ENCODE data around the gene C19orf47. TPM values are rescaled to one million over a fixed set of nuclear protein-coding genes. Genes with fewer than 3 reads are reported as not detected.

Gene C19orf47
- total RNA-seq, 2 experiments from 2014 or later = 15.6 to 33.8 TPM

- H4K20me1 ChIP-seq (ENCODE audit: insufficient read depth, low read length) = no peaks in the 10 kb centered on the region
- intact Hi-C loops (cut with micrococcal nuclease; ENCODE audit: unreplicated experiment) = no loop called here
- no TSS peak for BruUV-seq (replicated peaks)
- no peaks in the 10 kb centered on the region for H3K4me1 ChIP-seq (ENCODE audit: insufficient read depth, low read length, poor library complexity, severe bottlenecking)
- 0 out of 2 replicates have a peak, but pooled peaks cover 4% of the 10 kb centered on the region for H3K79me2 ChIP-seq (ENCODE audit: insufficient read depth, low read depth, low read length)
- ChIA-PET CTCF (ENCODE audit: unreplicated experiment) (interaction anchor here (0.5 kb wide), 1 partner anchor 1011 kb away, joined by 7 read pairs; no protein-coding TSS in a partner anchor), POLR2A (no interaction called here)
- H2AFZ ChIP-seq (ENCODE audit: low read length) = no peak overlapping the region
- no peak overlapping the region for H3K27ac ChIP-seq (ENCODE audit: low read depth, low read length, poor library complexity, severe bottlenecking)
- H3K9me3 ChIP-seq (ENCODE audit: low read length) = no peaks in the 10 kb centered on the region
- DNase-seq (ENCODE audit: low spot score) = no peak
- no peaks in the 10 kb centered on the region for H3K9me2 ChIP-seq (ENCODE audit: insufficient read depth, low read length)
- H3K4me3 ChIP-seq (ENCODE audit: low read depth, low read length, poor library complexity, severe bottlenecking) = no peak overlapping the region
- no peak overlapping the region for H3K4me2 ChIP-seq (ENCODE audit: low read length)
- H3K36me3 ChIP-seq (ENCODE audit: insufficient read depth, low read length) = peaks cover 45% of the 10 kb centered on the region
- TF ChIP-seq EZH2phosphoT487 (IDR thresholded peaks at IDR 0.05; ENCODE audit: borderline replicate concordance, low read depth, low read length) = no peak
- TF ChIP-seq CTCF (conservative IDR thresholded peaks at IDR 0.05; ENCODE audit: low read length) = no peak
Measured at GRCh38 chr19:40337594-40337993, 10.6 kb downstream of the C19orf47 start.

- H3K27ac ChIP-seq (ENCODE audit: low read depth, low read length, poor library complexity, severe bottlenecking) = no peak overlapping the region
- H3K9me3 ChIP-seq (ENCODE audit: low read length) = no peaks in the 10 kb centered on the region
- no peaks in the 10 kb centered on the region for H3K4me1 ChIP-seq (ENCODE audit: insufficient read depth, low read length, poor library complexity, severe bottlenecking)
- H2AFZ ChIP-seq (ENCODE audit: low read length) = no peak overlapping the region
- CTCF ChIA-PET (ENCODE audit: unreplicated experiment) = no interaction called here
- TF ChIP-seq CTCF (conservative IDR thresholded peaks at IDR 0.05; ENCODE audit: low read length) (no peak), EZH2phosphoT487 (IDR thresholded peaks at IDR 0.05; ENCODE audit: borderline replicate concordance, low read depth, low read length) (no peak)
- H4K20me1 ChIP-seq (ENCODE audit: insufficient read depth, low read length) = no peaks in the 10 kb centered on the region
- BruUV-seq (replicated peaks) = no TSS peak
- no peak overlapping the region for H3K4me2 ChIP-seq (ENCODE audit: low read length)
- intact Hi-C loops (cut with micrococcal nuclease; ENCODE audit: unreplicated experiment) = no loop called here
- H3K4me3 ChIP-seq (ENCODE audit: low read depth, low read length, poor library complexity, severe bottlenecking) = no peak overlapping the region
- no peak for DNase-seq (ENCODE audit: low spot score)
- H3K79me2 ChIP-seq (ENCODE audit: insufficient read depth, low read depth, low read length) = 0 out of 2 replicates have a peak, but pooled peaks cover 4% of the 10 kb centered on the region
- peaks cover 50% of the 10 kb centered on the region for H3K36me3 ChIP-seq (ENCODE audit: insufficient read depth, low read length)
- POLR2A ChIA-PET = no interaction called here
- no peaks in the 10 kb centered on the region for H3K9me2 ChIP-seq (ENCODE audit: insufficient read depth, low read length)
Measured at GRCh38 chr19:40337107-40337506, 11.1 kb downstream of the C19orf47 start.

DNA sequence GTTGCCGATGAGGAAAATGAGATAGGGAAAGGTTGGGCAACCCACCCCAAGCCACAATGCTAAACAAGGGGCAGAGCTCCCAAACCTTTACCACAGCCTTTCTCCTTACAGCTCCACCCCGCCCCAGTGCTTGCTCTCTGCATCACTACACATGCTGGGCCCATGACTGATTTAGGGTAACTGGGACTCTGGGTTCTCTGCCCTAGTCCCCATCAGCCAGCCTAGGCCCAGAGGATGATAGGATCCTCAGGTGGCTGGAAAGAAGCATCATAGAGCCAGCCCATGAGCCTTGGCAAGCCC lies 11.6 kb downstream of the C19orf47 start:
- Histone ChIP-seq H3K9me2 (ENCODE audit: insufficient read depth, low read length) (no peaks in the 10 kb centered on the region), H3K79me2 (ENCODE audit: insufficient read depth, low read depth, low read length) (0 out of 2 replicates have a peak, but pooled peaks cover 4% of the 10 kb centered on the region), H3K36me3 (ENCODE audit: insufficient read depth, low read length) (peaks cover 55% of the 10 kb centered on the region), H3K4me2 (ENCODE audit: low read length) (no peak overlapping the region), H3K27ac (ENCODE audit: low read depth, low read length, poor library complexity, severe bottlenecking) (no peak overlapping the region), H3K4me3 (ENCODE audit: low read depth, low read length, poor library complexity, severe bottlenecking) (no peak overlapping the region), H3K9me3 (ENCODE audit: low read length) (no peaks in the 10 kb centered on the region), H3K4me1 (ENCODE audit: insufficient read depth, low read length, poor library complexity, severe bottlenecking) (no peaks in the 10 kb centered on the region), H4K20me1 (ENCODE audit: insufficient read depth, low read length) (no peaks in the 10 kb centered on the region), H2AFZ (ENCODE audit: low read length) (no peak overlapping the region)
- no TSS peak for BruUV-seq (replicated peaks)
- no peak for TF ChIP-seq CTCF (conservative IDR thresholded peaks at IDR 0.05; ENCODE audit: low read length)
- TF ChIP-seq EZH2phosphoT487 (IDR thresholded peaks at IDR 0.05; ENCODE audit: borderline replicate concordance, low read depth, low read length) = no peak
- intact Hi-C loops (cut with micrococcal nuclease; ENCODE audit: unreplicated experiment) = no loop called here
- DNase-seq (ENCODE audit: low spot score) = no peak
- POLR2A ChIA-PET = no interaction called here
- CTCF ChIA-PET (ENCODE audit: unreplicated experiment) = no interaction called here

Measured in OCI-LY7 (cell line).